ENCODE results near the gene ATRN.
"Not testable (repeated sequence)": the region's sequence is repeated elsewhere in the genome, so short reads cannot be mapped to it uniquely, and the experiment has no call there.

Gene ATRN

GRCh38 chr20:3472105-3472504 lies 1.3 kb downstream of the ATRN start:
- H3K9ac ChIP-seq (ENCODE audit: low read depth, low read length) = peak overlapping the region; percentile 78

GRCh38 chr20:3473324-3473723 lies 2.5 kb downstream of the ATRN start:
- Histone ChIP-seq H3K9ac (ENCODE audit: low read depth, low read length) (no peak overlapping the region), H3K4me2 (ENCODE audit: insufficient read depth, low read length) (0 out of 2 replicates have a peak overlapping the region, but pooled peaks have one; percentile 95), H3K9me3 (ENCODE audit: insufficient read depth, low read length, severe bottlenecking) (no peaks in the 10 kb centered on the region), H4K20me1 (ENCODE audit: insufficient read depth, low read length) (peaks cover 9% of the 10 kb centered on the region; the same call in 1 of the 2 replicates), H3K36me3 (ENCODE audit: insufficient read depth, low read length) (no peaks in the 10 kb centered on the region; the same call in 1 of the 2 replicates), H3K4me1 (ENCODE audit: insufficient read depth, low read length) (peaks cover 28% of the 10 kb centered on the region), H3K27me3 (ENCODE audit: insufficient read depth, low read length, poor library complexity) (peaks cover 37% of the 10 kb centered on the region), H3K27ac (ENCODE audit: low read length) (no peak overlapping the region), H3K4me3 (ENCODE audit: low read depth in 1 of 2, low read length in 2 of 2) (no peak overlapping the region), H2AFZ (ENCODE audit: low read depth, low read length) (no peak overlapping the region), H3K79me2 (ENCODE audit: insufficient read depth, low read length) (no peaks in the 10 kb centered on the region)
- TF ChIP-seq EZH2 (IDR thresholded peaks at IDR 0.05; ENCODE audit: borderline replicate concordance, low read depth, low read length, severe bottlenecking) (no peak), CTCF (IDR thresholded peaks at IDR 0.05; ENCODE audit: borderline replicate concordance, extremely low read depth, low read length, poor library complexity, severe bottlenecking) (no peak)
- DNase-seq = no peak
- ATAC-seq (ENCODE audit: insufficient read depth, low read depth) = no peak

More at GRCh38 chr20:3472105-3472504, 1.3 kb downstream of the ATRN start:
- peak overlapping the region; percentile 95 for H3K4me2 ChIP-seq (ENCODE audit: insufficient read depth, low read length)
- no peaks in the 10 kb centered on the region; the same call in 1 of the 2 replicates for H3K36me3 ChIP-seq (ENCODE audit: insufficient read depth, low read length)
- H2AFZ ChIP-seq (ENCODE audit: low read depth, low read length) = 0 out of 2 replicates have a peak overlapping the region, but pooled peaks have one; percentile 99
- ATAC-seq (ENCODE audit: insufficient read depth, low read depth) (no peak), DNase-seq (no peak)
- peaks cover 28% of the 10 kb centered on the region for H3K4me1 ChIP-seq (ENCODE audit: insufficient read depth, low read length)
- TF ChIP-seq CTCF (IDR thresholded peaks at IDR 0.05; ENCODE audit: borderline replicate concordance, extremely low read depth, low read length, poor library complexity, severe bottlenecking) = no peak
- no peak for TF ChIP-seq EZH2 (IDR thresholded peaks at IDR 0.05; ENCODE audit: borderline replicate concordance, low read depth, low read length, severe bottlenecking)
- no peak overlapping the region for H3K27ac ChIP-seq (ENCODE audit: low read length)
- H3K27me3 ChIP-seq (ENCODE audit: insufficient read depth, low read length, poor library complexity) = peaks cover 42% of the 10 kb centered on the region
- H3K79me2 ChIP-seq (ENCODE audit: insufficient read depth, low read length) = no peaks in the 10 kb centered on the region
- no peaks in the 10 kb centered on the region for H3K9me3 ChIP-seq (ENCODE audit: insufficient read depth, low read length, severe bottlenecking)
- peaks cover 9% of the 10 kb centered on the region; the same call in 1 of the 2 replicates for H4K20me1 ChIP-seq (ENCODE audit: insufficient read depth, low read length)
- H3K4me3 ChIP-seq (ENCODE audit: low read depth in 1 of 2, low read length in 2 of 2) = peak overlapping the region in 1 of 2 experiments; percentile 79; a peak in 3 of 4 replicates

DNA sequence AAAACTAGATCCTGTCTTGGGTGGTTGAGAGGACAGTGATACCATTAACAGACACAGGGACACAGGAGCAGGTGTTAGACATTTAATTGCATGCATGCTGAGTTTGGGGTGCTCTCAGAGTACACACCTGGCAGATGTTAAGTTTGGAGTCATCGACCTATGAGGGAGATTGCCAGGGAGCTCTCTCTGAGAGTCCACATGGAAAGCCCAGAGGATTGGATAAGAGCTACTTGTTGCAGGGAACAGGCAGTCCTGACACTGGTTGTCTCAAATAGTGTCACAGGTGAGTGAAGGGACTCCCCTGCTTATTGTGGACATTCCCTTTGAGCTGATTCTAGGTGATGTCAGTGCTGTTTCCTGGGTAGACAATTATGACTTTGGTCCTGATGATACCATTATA lies 3.1 kb downstream of the ATRN start:
- no peak overlapping the region for H3K9ac ChIP-seq (ENCODE audit: low read depth, low read length)
- no peak for TF ChIP-seq CTCF (IDR thresholded peaks at IDR 0.05; ENCODE audit: borderline replicate concordance, extremely low read depth, low read length, poor library complexity, severe bottlenecking)
- no peak for TF ChIP-seq EZH2 (IDR thresholded peaks at IDR 0.05; ENCODE audit: borderline replicate concordance, low read depth, low read length, severe bottlenecking)
- peaks cover 9% of the 10 kb centered on the region; the same call in 1 of the 2 replicates for H4K20me1 ChIP-seq (ENCODE audit: insufficient read depth, low read length)
- DNase-seq (no peak), ATAC-seq (ENCODE audit: insufficient read depth, low read depth) (no peak)
- no peak overlapping the region for H3K27ac ChIP-seq (ENCODE audit: low read length)
- no peaks in the 10 kb centered on the region for H3K79me2 ChIP-seq (ENCODE audit: insufficient read depth, low read length)
- peaks cover 28% of the 10 kb centered on the region for H3K4me1 ChIP-seq (ENCODE audit: insufficient read depth, low read length)
- H3K27me3 ChIP-seq (ENCODE audit: insufficient read depth, low read length, poor library complexity) = peaks cover 31% of the 10 kb centered on the region
- H3K4me3 ChIP-seq (ENCODE audit: low read depth in 1 of 2, low read length in 2 of 2) = no peak overlapping the region
- H3K4me2 ChIP-seq (ENCODE audit: insufficient read depth, low read length) = no peak overlapping the region
- H2AFZ ChIP-seq (ENCODE audit: low read depth, low read length) = no peak overlapping the region
- no peaks in the 10 kb centered on the region; the same call in 1 of the 2 replicates for H3K36me3 ChIP-seq (ENCODE audit: insufficient read depth, low read length)
- no peaks in the 10 kb centered on the region for H3K9me3 ChIP-seq (ENCODE audit: insufficient read depth, low read length, severe bottlenecking)

GRCh38 chr20:3477003-3477860 lies 6.4 kb downstream of the ATRN start:
- ATAC-seq (ENCODE audit: insufficient read depth, low read depth); H3K36me3 ChIP-seq (ENCODE audit: insufficient read depth, low read length); H3K4me3 ChIP-seq (ENCODE audit: low read depth in 1 of 2, low read length in 2 of 2); DNase-seq; H3K79me2 ChIP-seq (ENCODE audit: insufficient read depth, low read length); H4K20me1 ChIP-seq (ENCODE audit: insufficient read depth, low read length); H3K27ac ChIP-seq (ENCODE audit: low read length); H3K9ac ChIP-seq (ENCODE audit: low read depth, low read length); H2AFZ ChIP-seq (ENCODE audit: low read depth, low read length); H3K27me3 ChIP-seq (ENCODE audit: insufficient read depth, low read length, poor library complexity); H3K4me2 ChIP-seq (ENCODE audit: insufficient read depth, low read length); H3K9me3 ChIP-seq (ENCODE audit: insufficient read depth, low read length, severe bottlenecking): not testable (repeated sequence)
- H3K4me1 ChIP-seq (ENCODE audit: insufficient read depth, low read length) = peaks cover 11% of the 10 kb centered on the region
